ENCODE measurements around the gene RPL28.

DNA sequence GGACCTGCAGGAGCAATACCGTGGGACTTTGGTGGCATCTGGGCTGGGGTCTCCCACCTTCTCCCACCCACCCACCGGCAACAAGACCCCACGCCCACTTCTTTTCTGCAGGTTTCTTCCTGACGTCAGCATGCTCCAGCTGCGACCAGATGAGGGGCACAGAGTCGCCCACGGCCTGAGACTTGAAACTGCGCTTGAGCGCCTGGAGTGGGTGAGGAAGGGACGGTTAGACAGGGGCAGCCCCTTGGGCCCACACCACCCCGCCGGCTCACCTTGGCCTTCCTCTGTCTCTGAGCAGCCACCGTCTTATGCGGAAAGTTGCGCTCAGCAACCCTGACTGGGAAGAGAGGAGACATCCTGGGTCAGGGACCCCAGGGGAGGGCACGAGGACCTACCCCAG, 24.8 kb upstream of the RPL28 start:
- no peak for TF ChIP-seq CTCF (IDR thresholded peaks at IDR 0.05)
- TF ChIP-seq POLR2A (IDR thresholded peaks at IDR 0.05), result no peak

All from ovary (tissue), 3 donors.